Lung (tissue), 12 donors: ENCODE measurements around the gene TNS3. TPM values are rescaled to one million over a fixed set of nuclear protein-coding genes. Genes with fewer than 3 reads are reported as not detected.

Experiments
- ATAC-seq: fragments of 200-7000 bp; cut with Tn5 transposase; one replicate; pipeline ENCODE4 v1.9.1; 2020; ENCODE audit warnings: moderate number of reproducible peaks; ENCODE audit not compliant: insufficient read depth, low FRiP score
- DNase-seq, 3 donors: peaks; one replicate each; pipeline ENCODE4 v3.0.0-alpha.2; 2013 to 2017
- H3K27ac ChIP-seq, 2 donors: one replicate each; pipeline ENCODE4 v1.5.1; 2013; ENCODE audit warnings: mild to moderate bottlenecking in 2 of 2, moderate library complexity in 2 of 2, control low read depth in 1 of 2, inconsistent platforms in 1 of 2, low read depth in 1 of 2, low read length in 1 of 2
- H3K27me3 ChIP-seq, 3 donors: one replicate each; pipeline ENCODE4 v1.5.1; 2013; ENCODE audit warnings: low read length in 2 of 3; ENCODE audit not compliant: control insufficient read depth in 3 of 3, insufficient read depth in 3 of 3
- H3K36me3 ChIP-seq, 4 donors: one replicate each; pipeline ENCODE4 v1.5.1; 2013; ENCODE audit warnings: low read length in 4 of 4, mild to moderate bottlenecking in 1 of 4, moderate library complexity in 1 of 4; ENCODE audit not compliant: control insufficient read depth in 4 of 4, insufficient read depth in 4 of 4
- H3K4me1 ChIP-seq, 5 donors: one replicate each; pipeline ENCODE4 v1.5.1; 2013; ENCODE audit warnings: low read length in 5 of 5, mild to moderate bottlenecking in 2 of 5, moderate library complexity in 1 of 5; ENCODE audit not compliant: control insufficient read depth in 5 of 5, insufficient read depth in 5 of 5
- H3K4me3 ChIP-seq: one replicate; pipeline ENCODE4 v1.5.1; 2013; ENCODE audit warnings: mild to moderate bottlenecking, control low read depth, moderate library complexity
- H3K9ac ChIP-seq, 2 donors: one replicate each; pipeline ENCODE4 v1.5.1; 2013; ENCODE audit warnings: low read length in 2 of 2, control low read depth in 1 of 2; ENCODE audit not compliant: insufficient read depth in 1 of 2
- H3K9me3 ChIP-seq, 4 donors: one replicate each; pipeline ENCODE4 v1.5.1; 2013; ENCODE audit warnings: low read length in 3 of 4, mild to moderate bottlenecking in 1 of 4, moderate library complexity in 1 of 4; ENCODE audit not compliant: control insufficient read depth in 4 of 4, insufficient read depth in 3 of 4
- CTCF ChIP-seq: IDR thresholded peaks from 2 replicates; pipeline ENCODE4 v1.5.1; 2012; ENCODE audit warnings: mild to moderate bottlenecking; ENCODE audit errors: control extremely low read depth, extremely low read depth
- WGBS, 2 donors: extraction: QIAGEN DNeasy Blood & Tissue Kit; methylation state at CpG; one replicate each; pipeline ENCODE4 v1.1.7; 2013; 5-methylcytosine and 5-hydroxymethylcytosine counted together
- polyA plus RNA-seq, 2 donors: library from polyadenylated mRNA; stranded (reverse); fragments of 200-250 nt; gene quantifications; one replicate each; pipeline ENCODE4 v1.2.1, GENCODE V29; 2013
- total RNA-seq, 2 donors: library from RNA; depleted of rRNA in 1 of 2; stranded (reverse); fragments of >200 nt in 1 of 2; gene quantifications; one replicate each; pipeline ENCODE4 v1.2.1, GENCODE V29; 2014 to 2021
- donor health status: control.
- donor health status: control.
- donor health status: Bipolar disorder and iron deficiency.
- donor health status: healthy.
- donor health status: DM: yes; HTN: yes; CAD: no.

TNS3 gene
- total and polyA plus RNA-seq, 4 donors = 23.8 to 140 (median 85.7) TPM

DNA sequence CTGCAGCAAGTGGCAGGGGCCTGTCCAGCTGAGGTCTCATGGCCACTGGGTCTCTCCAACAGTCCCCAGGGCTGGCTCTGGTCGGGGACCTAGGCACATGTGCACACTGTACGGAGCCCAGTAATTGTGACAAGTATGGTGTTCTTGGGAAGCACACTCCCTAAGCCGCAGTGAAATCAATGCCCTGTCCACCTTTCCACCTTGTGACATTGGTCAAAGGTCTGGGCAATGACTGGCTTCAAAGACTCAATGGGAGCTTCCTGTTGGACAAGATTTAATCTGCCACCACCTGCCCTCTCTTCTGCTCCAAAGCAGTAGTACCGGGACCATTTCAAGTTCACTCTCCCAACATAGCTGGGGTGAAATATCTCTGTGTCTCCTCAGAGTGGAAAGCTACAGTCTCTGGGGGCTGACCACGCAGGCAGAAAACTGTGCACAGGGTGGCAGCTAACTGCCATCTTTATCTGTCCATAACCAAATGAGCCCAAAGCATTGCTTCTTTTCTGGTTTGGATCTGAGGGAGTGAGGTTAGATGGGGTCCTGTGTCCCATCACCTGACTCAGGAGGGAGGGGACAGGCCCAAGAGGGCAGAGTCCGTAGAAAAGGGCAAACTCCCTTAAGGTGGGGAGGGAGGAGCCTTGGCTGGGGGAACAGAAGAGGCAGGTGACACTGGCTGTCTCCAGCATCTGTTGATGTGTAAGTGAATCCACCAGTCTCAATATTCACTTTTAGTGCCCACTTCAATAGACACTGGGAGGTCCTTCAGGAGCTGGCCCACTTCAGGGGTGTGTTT, 307.7 kb downstream of the TNS3 start:
- H3K4me1 ChIP-seq = no peaks in the 10 kb centered on the region
- no peak for ATAC-seq
- 94 to 98% methylated on average over 6 of the region's 6 CpGs for WGBS, 2 donors

GRCh38 chr7:47273088-47273487, 308.8 kb downstream of the TNS3 start:
- Histone ChIP-seq H3K27ac (no peak overlapping the region), H3K9ac (no peak overlapping the region), H3K36me3 (peaks cover 0 to 21% (median 16%) of the 10 kb centered on the region in 4 donors), H3K4me3 (no peak overlapping the region), H3K4me1 (no peaks in the 10 kb centered on the region), H3K9me3 (peaks cover 0 to 2% (median under 1%) of the 10 kb centered on the region in 4 donors), H3K27me3 (no peaks in the 10 kb centered on the region)
- DNase-seq (no peak), ATAC-seq (no peak)
- no peak for TF ChIP-seq CTCF
- 95% methylated on average over 4 of the region's 4 CpGs for WGBS, 2 donors

More for the DNA sequence above, 307.7 kb downstream of the TNS3 start:
- no peak overlapping the region for H3K9ac ChIP-seq
- H3K27me3 ChIP-seq = no peaks in the 10 kb centered on the region
- peaks cover 0 to 2% (median 0%) of the 10 kb centered on the region in 4 donors for H3K9me3 ChIP-seq
- no peak overlapping the region for H3K4me3 ChIP-seq
- DNase-seq = no peak
- no peak overlapping the region for H3K27ac ChIP-seq
- peaks cover 0 to 29% (median 21%) of the 10 kb centered on the region in 4 donors for H3K36me3 ChIP-seq
- TF ChIP-seq CTCF = no peak

- ATAC-seq = no peak
- Histone ChIP-seq H3K9me3 (peaks cover 0 to 5% (median 2%) of the 10 kb centered on the region in 4 donors), H3K36me3 (peaks cover 0 to 12% (median 9%) of the 10 kb centered on the region in 4 donors), H3K4me3 (no peak overlapping the region), H3K9ac (no peak overlapping the region), H3K27me3 (no peaks in the 10 kb centered on the region), H3K4me1 (peaks cover 0 to 6% (median 5%) of the 10 kb centered on the region in 5 donors), H3K27ac (no peak overlapping the region)
- DNase-seq = no peak
- 81 to 83% methylated on average over 3 of the region's 3 CpGs for WGBS, 2 donors
- TF ChIP-seq CTCF = no peak
Observed at GRCh38 chr7:47271749-47272148, 310.2 kb downstream of the TNS3 start.
